Esophagus squamous epithelium (tissue), 5 donors: ENCODE measurements around the gene TBRG4. TPM values are rescaled to one million over a fixed set of nuclear protein-coding genes. Genes with fewer than 3 reads are reported as not detected.

Source experiments
- DNase-seq: peaks from one replicate; lab custom pipeline; 2025; lab: John Stamatoyannopoulos, UW
- H3K27ac ChIP-seq, 4 donors: fragments of 200-600 bp; sonication (generic); one replicate each; pipeline ENCODE4 v1.5.1; 2016 to 2019; ENCODE audit warnings: mild to moderate bottlenecking in 1 of 4
- H3K27me3 ChIP-seq, 4 donors: fragments of 200-600 bp; sonication (generic); 1 replicate in 3 of 4; 2 replicates in 1 of 4; pipeline versions ENCODE4 v1.5.1 to v1.6.0; 2017 to 2021; ENCODE audit warnings: antibody characterized with exemption in 1 of 4
- H3K36me3 ChIP-seq, 3 donors: fragments of 200-600 bp; sonication (generic); one replicate each; pipeline ENCODE4 v1.5.1; 2016 to 2019
- H3K4me1 ChIP-seq, 3 donors: fragments of 200-600 bp; sonication (generic); one replicate each; pipeline ENCODE4 v1.5.1; 2017 to 2019
- H3K4me3 ChIP-seq, 4 donors: fragments of 200-600 bp; sonication (generic); 1 replicate in 3 of 4; 2 replicates in 1 of 4; pipeline ENCODE4 v1.5.1; 2016 to 2019; ENCODE audit warnings: mild to moderate bottlenecking in 2 of 4, moderate library complexity in 1 of 4
- H3K9me3 ChIP-seq, 3 donors: fragments of 200-600 bp; sonication (generic); one replicate each; pipeline ENCODE4 v1.5.1; 2016 to 2019
- POLR2A ChIP-seq, 4 donors: fragments of 450-650 bp; IDR thresholded peaks; one replicate each; pipeline ENCODE4 v1.6.1; 2017; ENCODE audit warnings: antibody characterized with exemption in 4 of 4, mild to moderate bottlenecking in 4 of 4, moderate library complexity in 3 of 4
- WGBS, 2 donors: methylation state at CpG; one replicate each; pipeline ENCODE4 v1.1.5; 2018; 5-methylcytosine and 5-hydroxymethylcytosine counted together
- intact Hi-C: fragments of 100-400 bp; cut with DNase I; formaldehyde crosslinking; loops from one replicate; pipeline ENCODE4 v1.15.0; 2022
- total RNA-seq, 4 donors: library from RNA; depleted of rRNA; stranded (reverse); fragments of >200 nt; gene quantifications; one replicate each; pipeline ENCODE4 v1.1.0, GENCODE V29; 2016
- TF ChIP-seq, protein P1 (sequence below), 6 experiments: fragments of 450-650 bp in 4 of 6; fragments of 200-600 bp in 2 of 6; sonication (generic) in 2 of 6; IDR thresholded peaks; one replicate each; pipeline ENCODE4 v1.5.1; 2016 to 2019; ENCODE audit warnings: antibody characterized with exemption in 6 of 6, mild to moderate bottlenecking in 4 of 6, moderate library complexity in 4 of 6
- donor health status: DM: yes; HTN: yes; CAD: no.

Gene TBRG4
- total RNA-seq, 4 donors from 2014 or later: 52.9 to 79.5 (median 65.4) TPM

DNA sequence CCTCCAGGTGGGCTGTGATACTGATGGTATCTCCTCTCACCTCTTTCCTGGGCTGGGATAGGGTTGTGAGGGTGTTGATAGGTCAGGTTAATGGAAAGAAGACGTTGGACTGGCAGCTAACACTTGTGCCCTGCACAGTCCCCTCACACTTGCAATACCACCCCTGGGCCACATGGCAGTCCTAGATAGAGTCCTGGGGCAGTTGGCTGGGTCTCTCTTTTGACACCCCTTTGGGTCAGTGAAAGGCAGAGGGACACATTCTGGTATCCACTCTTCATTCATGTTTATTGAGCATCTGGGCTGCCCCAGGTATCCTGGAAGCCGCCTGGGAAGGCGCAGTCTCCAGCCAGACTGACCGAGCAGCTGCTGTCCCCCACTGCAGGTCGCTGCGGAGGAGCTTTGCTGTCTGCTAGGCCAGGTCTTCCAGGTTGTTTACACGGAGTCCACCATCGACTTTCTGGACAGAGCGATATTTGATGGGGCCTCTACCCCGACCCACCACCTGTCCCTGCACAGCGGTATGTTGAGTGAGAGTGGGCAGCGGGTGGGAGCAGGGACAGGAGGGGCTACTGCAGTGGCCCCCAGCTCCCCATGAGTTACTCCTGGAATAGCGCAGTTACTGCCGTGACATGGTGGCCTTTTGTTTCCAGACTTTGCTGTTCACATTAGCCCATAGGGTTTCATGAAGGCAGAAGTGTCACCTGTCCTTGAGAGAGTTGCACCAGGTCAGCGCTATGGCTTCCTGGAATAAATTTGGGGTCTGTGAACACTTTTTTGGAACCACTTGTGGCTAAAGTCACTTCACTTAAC lies 41.8 kb downstream of the TBRG4 start:
- Histone ChIP-seq H3K27me3 (no peaks in the 10 kb centered on the region), H3K36me3 (peaks cover 15 to 100% (median 23%) of the 10 kb centered on the region in 3 donors), H3K27ac (no peak overlapping the region), H3K9me3 (no peaks in the 10 kb centered on the region), H3K4me1 (peaks cover 3 to 40% (median 5%) of the 10 kb centered on the region in 3 donors), H3K4me3 (no peak overlapping the region)
- no peak for DNase-seq
- TF ChIP-seq, protein P1, sequence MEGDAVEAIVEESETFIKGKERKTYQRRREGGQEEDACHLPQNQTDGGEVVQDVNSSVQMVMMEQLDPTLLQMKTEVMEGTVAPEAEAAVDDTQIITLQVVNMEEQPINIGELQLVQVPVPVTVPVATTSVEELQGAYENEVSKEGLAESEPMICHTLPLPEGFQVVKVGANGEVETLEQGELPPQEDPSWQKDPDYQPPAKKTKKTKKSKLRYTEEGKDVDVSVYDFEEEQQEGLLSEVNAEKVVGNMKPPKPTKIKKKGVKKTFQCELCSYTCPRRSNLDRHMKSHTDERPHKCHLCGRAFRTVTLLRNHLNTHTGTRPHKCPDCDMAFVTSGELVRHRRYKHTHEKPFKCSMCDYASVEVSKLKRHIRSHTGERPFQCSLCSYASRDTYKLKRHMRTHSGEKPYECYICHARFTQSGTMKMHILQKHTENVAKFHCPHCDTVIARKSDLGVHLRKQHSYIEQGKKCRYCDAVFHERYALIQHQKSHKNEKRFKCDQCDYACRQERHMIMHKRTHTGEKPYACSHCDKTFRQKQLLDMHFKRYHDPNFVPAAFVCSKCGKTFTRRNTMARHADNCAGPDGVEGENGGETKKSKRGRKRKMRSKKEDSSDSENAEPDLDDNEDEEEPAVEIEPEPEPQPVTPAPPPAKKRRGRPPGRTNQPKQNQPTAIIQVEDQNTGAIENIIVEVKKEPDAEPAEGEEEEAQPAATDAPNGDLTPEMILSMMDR (IDR thresholded peaks at IDR 0.05): peak in 1 of 6 experiments; percentile 18
- no peak for TF ChIP-seq POLR2A (IDR thresholded peaks at IDR 0.05)
- intact Hi-C loops: no loop called here
- 90 to 100% methylated on average over 1 to 4 of the region's 15 CpGs for WGBS, 2 donors

DNA sequence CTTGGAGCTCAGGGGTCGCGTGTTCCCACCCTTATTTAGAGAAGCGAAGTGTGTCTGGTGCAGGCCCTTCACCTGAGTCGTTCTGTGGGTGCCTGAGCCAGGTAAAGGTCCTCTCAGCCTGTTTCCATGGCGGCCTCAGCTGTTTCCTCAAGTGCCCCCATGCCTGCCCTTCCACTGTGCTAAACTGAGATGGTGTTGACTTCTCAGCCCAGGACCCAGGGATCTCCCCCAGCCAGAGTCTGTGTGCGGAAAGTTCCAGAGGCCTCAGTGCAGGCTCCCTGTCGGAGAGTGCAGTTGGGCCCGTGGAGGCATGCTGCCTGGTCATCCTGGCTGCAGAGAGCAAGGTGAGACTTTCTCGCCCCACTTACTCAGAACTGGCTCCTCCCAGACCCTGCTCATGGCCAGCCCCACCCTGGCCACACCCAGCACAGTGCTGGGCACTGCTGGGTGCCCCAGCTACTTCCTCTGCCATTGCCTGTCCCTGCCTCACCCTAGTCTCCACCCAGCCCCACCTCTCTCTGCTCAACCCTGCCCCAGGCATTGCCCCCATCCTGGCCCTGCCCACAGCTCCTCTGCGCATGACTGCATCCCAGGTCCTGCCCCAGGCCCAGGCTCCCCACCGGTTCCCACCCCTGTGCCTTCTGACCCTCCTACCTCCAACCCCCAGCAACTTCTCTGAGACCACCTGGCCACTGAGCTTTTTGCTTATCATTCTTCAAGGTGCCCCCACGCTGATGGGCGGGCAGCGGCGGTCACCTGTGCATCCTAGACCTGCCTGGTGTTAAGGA lies 43.1 kb downstream of the TBRG4 start:
- Histone ChIP-seq H3K27me3 (no peaks in the 10 kb centered on the region), H3K27ac (no peak overlapping the region), H3K36me3 (peaks cover 10 to 100% (median 20%) of the 10 kb centered on the region in 3 donors), H3K4me3 (no peak overlapping the region), H3K9me3 (no peaks in the 10 kb centered on the region), H3K4me1 (peaks cover 3 to 34% (median 5%) of the 10 kb centered on the region in 3 donors)
- intact Hi-C loops: no loop called here
- TF ChIP-seq POLR2A (IDR thresholded peaks at IDR 0.05): no peak
- TF ChIP-seq, protein P1 (IDR thresholded peaks at IDR 0.05): no peak
- WGBS, 2 donors: 79 to 92% methylated on average over 7 to 9 of the region's 15 CpGs
- DNase-seq: no peak

DNA sequence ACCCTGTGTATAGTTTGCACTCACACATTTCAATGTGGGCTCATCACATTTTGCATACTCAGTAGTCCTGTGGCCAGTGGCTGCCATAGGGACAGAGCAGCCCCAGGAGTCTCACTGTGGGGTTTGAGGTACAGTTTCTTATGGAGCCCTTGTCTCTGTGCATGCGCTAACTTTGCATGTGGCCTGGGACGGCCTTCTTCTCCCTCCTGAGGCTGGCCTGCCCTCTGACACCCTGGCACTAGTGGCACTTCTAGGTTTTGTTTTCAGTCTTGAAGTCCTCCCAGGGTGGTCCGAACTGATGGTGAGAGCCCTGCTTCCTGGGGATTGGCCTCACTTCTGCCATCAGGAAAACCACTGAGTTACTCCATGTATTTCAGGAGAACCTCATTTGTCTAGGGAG lies 43.9 kb downstream of the TBRG4 start:
- Histone ChIP-seq H3K9me3 (no peaks in the 10 kb centered on the region), H3K27me3 (no peaks in the 10 kb centered on the region), H3K4me1 (peaks cover 3 to 26% (median 5%) of the 10 kb centered on the region in 3 donors), H3K36me3 (peaks cover 10 to 100% (median 20%) of the 10 kb centered on the region in 3 donors), H3K4me3 (no peak overlapping the region), H3K27ac (no peak overlapping the region)
- TF ChIP-seq, protein P1 (IDR thresholded peaks at IDR 0.05): no peak
- TF ChIP-seq POLR2A (IDR thresholded peaks at IDR 0.05): no peak
- DNase-seq: no peak
- intact Hi-C loops: no loop called here
- 80 to 88% methylated on average over 1 to 2 of the region's 3 CpGs for WGBS, 2 donors

GRCh38 chr7:45066409-45066808 lies 45.1 kb downstream of the TBRG4 start:
- TF ChIP-seq, protein P1 (IDR thresholded peaks at IDR 0.05): no peak
- no peak for TF ChIP-seq POLR2A (IDR thresholded peaks at IDR 0.05)
- WGBS, 2 donors: 87 to 100% methylated on average over 3 to 6 of the region's 7 CpGs
- H3K9me3 ChIP-seq: no peaks in the 10 kb centered on the region
- H3K27ac ChIP-seq: no peak overlapping the region
- no peaks in the 10 kb centered on the region for H3K27me3 ChIP-seq
- peaks cover 10 to 100% (median 20%) of the 10 kb centered on the region in 3 donors for H3K36me3 ChIP-seq
- H3K4me1 ChIP-seq: peaks cover 0 to 23% (median 1%) of the 10 kb centered on the region in 3 donors
- no peak for DNase-seq
- intact Hi-C loops: no loop called here
- H3K4me3 ChIP-seq: no peak overlapping the region
